ENCODE data around the gene OR10G7.

- no peak for TF ChIP-seq CTCF (IDR thresholded peaks at IDR 0.05)
- TF ChIP-seq POLR2AphosphoS5 (IDR thresholded peaks at IDR 0.05), result no peak
- no peak for TF ChIP-seq POLR2A (IDR thresholded peaks at IDR 0.05)
- no peak for TF ChIP-seq EP300 (IDR thresholded peaks at IDR 0.05)
Measured at GRCh38 chr11:124075492-124075840, 34.3 kb upstream of the OR10G7 start.

Measured in upper lobe of left lung (tissue), 4 donors.